Erythroblast (primary cell): ENCODE results near the gene NCOA5.

Experiments
- GATA1 ChIP-seq: IDR thresholded peaks from 2 replicates; pipeline ENCODE4 v1.6.1; 2011; ENCODE audit warnings: low read depth, mild to moderate bottlenecking, control low read depth, low read length, moderate library complexity
- POLR2A ChIP-seq: IDR thresholded peaks from 2 replicates; pipeline ENCODE4 v1.6.1; 2011; ENCODE audit warnings: mild to moderate bottlenecking, low read length

- no peak for TF ChIP-seq POLR2A
- no peak for TF ChIP-seq GATA1
Observed at GRCh38 chr20:46065006-46065405, 24.8 kb downstream of the NCOA5 start.
